ENCODE results near the gene TRPM8. TPM values are rescaled to one million over a fixed set of nuclear protein-coding genes. Genes with fewer than 3 reads are reported as not detected.

The TRPM8 gene
- total and polyA plus RNA-seq, 2 experiments from 2014 or later = 0.11 to 0.14 TPM

DNA sequence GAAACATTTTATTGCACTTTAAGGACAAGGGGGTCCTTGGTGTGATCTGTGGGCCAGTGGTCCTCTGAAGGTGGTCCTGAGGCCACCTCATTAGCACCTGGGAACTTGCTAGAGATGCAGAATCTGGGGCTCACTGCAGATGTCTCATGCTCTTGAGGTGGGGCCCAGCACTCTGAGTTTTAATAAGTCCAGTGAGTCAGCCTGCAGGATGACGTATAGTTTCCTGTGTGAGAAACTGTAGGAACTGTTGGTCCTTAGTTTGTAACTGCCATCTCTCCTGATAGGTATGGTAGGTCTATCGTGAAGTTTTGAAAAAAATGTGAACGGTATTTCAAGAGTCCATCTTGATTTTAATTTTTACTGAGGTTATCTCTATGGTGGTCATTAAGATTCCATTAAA is 2.8 kb downstream of the TRPM8 start (continued):
- TF ChIP-seq, protein P1, sequence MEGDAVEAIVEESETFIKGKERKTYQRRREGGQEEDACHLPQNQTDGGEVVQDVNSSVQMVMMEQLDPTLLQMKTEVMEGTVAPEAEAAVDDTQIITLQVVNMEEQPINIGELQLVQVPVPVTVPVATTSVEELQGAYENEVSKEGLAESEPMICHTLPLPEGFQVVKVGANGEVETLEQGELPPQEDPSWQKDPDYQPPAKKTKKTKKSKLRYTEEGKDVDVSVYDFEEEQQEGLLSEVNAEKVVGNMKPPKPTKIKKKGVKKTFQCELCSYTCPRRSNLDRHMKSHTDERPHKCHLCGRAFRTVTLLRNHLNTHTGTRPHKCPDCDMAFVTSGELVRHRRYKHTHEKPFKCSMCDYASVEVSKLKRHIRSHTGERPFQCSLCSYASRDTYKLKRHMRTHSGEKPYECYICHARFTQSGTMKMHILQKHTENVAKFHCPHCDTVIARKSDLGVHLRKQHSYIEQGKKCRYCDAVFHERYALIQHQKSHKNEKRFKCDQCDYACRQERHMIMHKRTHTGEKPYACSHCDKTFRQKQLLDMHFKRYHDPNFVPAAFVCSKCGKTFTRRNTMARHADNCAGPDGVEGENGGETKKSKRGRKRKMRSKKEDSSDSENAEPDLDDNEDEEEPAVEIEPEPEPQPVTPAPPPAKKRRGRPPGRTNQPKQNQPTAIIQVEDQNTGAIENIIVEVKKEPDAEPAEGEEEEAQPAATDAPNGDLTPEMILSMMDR (conservative IDR thresholded peaks at IDR 0.05; ENCODE audit: low read depth in 2 of 2) = no peak
- no peak for TF ChIP-seq EZH2 (IDR thresholded peaks at IDR 0.05; ENCODE audit: low read depth, unreplicated experiment)

- ATAC-seq (no peak), DNase-seq (ENCODE audit: low spot score) (no peak)
- Histone ChIP-seq H3K4me1 (ENCODE audit: insufficient read depth) (peaks cover 4% of the 10 kb centered on the region; the same call in 1 of the 2 replicates), H3F3A (replicated peaks; ENCODE audit: low read depth) (no peaks in the 10 kb centered on the region), H3K36me3 (ENCODE audit: insufficient read depth) (no peaks in the 10 kb centered on the region), H4K20me1 (replicated peaks; ENCODE audit: insufficient read depth) (no peaks in the 10 kb centered on the region), H3K4me2 (no peak overlapping the region), H3K27me3 (ENCODE audit: insufficient read depth) (no peaks in the 10 kb centered on the region), H2AFZ (no peak overlapping the region), H3K9me2 (ENCODE audit: insufficient read depth) (no peaks in the 10 kb centered on the region), H3K27ac (ENCODE audit: low read depth) (no peak overlapping the region), H3K79me2 (replicated peaks; ENCODE audit: insufficient read depth) (no peaks in the 10 kb centered on the region), H3K4me3 (no peak overlapping the region)
- H3K4me1 Mint-ChIP-seq = peaks cover 5% of the 10 kb centered on the region; the same call in 2 of the 3 replicates
- no peak overlapping the region for H3K27ac Mint-ChIP-seq
- H3K9me3 Mint-ChIP-seq = no peaks in the 10 kb centered on the region
- peaks cover 6% of the 10 kb centered on the region for H3K27me3 Mint-ChIP-seq (ENCODE audit: insufficient read depth, low read depth, poor library complexity)
- no peaks in the 10 kb centered on the region for H3K36me3 Mint-ChIP-seq (ENCODE audit: low read depth)
- H3K4me3 Mint-ChIP-seq = no peak overlapping the region
- TF ChIP-seq ZNF114 (CRISPR knock-in tag; IDR thresholded peaks at IDR 0.05) (no peak), CREB1 (CRISPR knock-in tag; IDR thresholded peaks at IDR 0.05; ENCODE audit: low read depth) (no peak), EZH2phosphoT487 (IDR thresholded peaks at IDR 0.05; ENCODE audit: unreplicated experiment) (no peak), JUNB (IDR thresholded peaks at IDR 0.05; ENCODE audit: unreplicated experiment) (no peak), POLR2AphosphoS5 (IDR thresholded peaks at IDR 0.05; ENCODE audit: low read depth) (no peak), ZNF331 (CRISPR knock-in tag; IDR thresholded peaks at IDR 0.05; ENCODE audit: low read depth) (no peak), REST (IDR thresholded peaks at IDR 0.05; ENCODE audit: unreplicated experiment) (no peak), STAT1 (IDR thresholded peaks at IDR 0.05; ENCODE audit: unreplicated experiment) (no peak), NANOG (IDR thresholded peaks at IDR 0.05; ENCODE audit: borderline replicate concordance) (no peak), EZH2 (IDR thresholded peaks at IDR 0.05; ENCODE audit: low read depth, unreplicated experiment) (no peak), ZNF462 (CRISPR knock-in tag; IDR thresholded peaks at IDR 0.05) (no peak), ETS1 (IDR thresholded peaks at IDR 0.05) (no peak)
Observed at GRCh38 chr2:233922471-233922870, 5.3 kb downstream of the TRPM8 start.

All from GM23338 (cell line).